ENCODE measurements around the gene SLC7A9. TPM values are rescaled to one million over a fixed set of nuclear protein-coding genes. Genes with fewer than 3 reads are reported as not detected.

SLC7A9 gene
- total RNA-seq, 4 donors from 2014 or later = 0.96 TPM; not detected in 3

DNA sequence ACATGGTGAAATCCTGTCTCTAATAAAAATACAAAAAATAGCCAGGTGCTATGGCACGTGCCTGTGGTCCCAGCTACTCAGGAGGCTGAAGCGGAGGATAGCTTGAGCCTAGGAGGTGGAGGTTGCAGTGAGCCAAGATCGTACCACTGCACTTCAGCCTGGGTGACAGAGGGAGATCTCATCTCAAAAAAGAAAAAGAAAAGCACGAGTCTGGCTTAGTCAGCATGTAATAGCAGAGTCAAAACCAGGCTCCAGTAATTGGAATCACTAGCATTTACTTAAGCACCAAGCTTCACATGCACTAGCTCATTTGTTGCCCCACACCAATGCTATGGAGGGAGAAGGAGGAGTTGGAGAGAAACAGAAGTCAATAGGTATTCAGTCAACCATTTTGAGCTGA lies 41.9 kb upstream of the SLC7A9 start:
- no peak for TF ChIP-seq POLR2AphosphoS5 (IDR thresholded peaks at IDR 0.05)
- TF ChIP-seq POLR2A (IDR thresholded peaks at IDR 0.05) = no peak
- 78 to 94% methylated on average over 1 to 2 of the region's 4 CpGs for WGBS, 2 donors (ENCODE audit: low coverage in 1 of 2)
- Histone ChIP-seq H3K4me1 (no peaks in the 10 kb centered on the region), H3K9me3 (no peaks in the 10 kb centered on the region), H3K4me3 (no peak overlapping the region), H3K27me3 (no peaks in the 10 kb centered on the region), H3K27ac (no peak overlapping the region), H3K36me3 (peaks cover 0 to 90% of the 10 kb centered on the region in 2 donors)
- ATAC-seq = no peak

- Histone ChIP-seq H3K4me1 (no peaks in the 10 kb centered on the region), H3K27me3 (no peaks in the 10 kb centered on the region), H3K9me3 (peaks cover 0 to 3% (median 0%) of the 10 kb centered on the region in 3 donors), H3K4me3 (no peak overlapping the region), H3K27ac (no peak overlapping the region), H3K36me3 (peaks cover 0 to 86% of the 10 kb centered on the region in 2 donors)
- no peak for ATAC-seq
- no peak for TF ChIP-seq POLR2A (IDR thresholded peaks at IDR 0.05)
- no peak for TF ChIP-seq EP300 (IDR thresholded peaks at IDR 0.05)
- TF ChIP-seq, protein P1, sequence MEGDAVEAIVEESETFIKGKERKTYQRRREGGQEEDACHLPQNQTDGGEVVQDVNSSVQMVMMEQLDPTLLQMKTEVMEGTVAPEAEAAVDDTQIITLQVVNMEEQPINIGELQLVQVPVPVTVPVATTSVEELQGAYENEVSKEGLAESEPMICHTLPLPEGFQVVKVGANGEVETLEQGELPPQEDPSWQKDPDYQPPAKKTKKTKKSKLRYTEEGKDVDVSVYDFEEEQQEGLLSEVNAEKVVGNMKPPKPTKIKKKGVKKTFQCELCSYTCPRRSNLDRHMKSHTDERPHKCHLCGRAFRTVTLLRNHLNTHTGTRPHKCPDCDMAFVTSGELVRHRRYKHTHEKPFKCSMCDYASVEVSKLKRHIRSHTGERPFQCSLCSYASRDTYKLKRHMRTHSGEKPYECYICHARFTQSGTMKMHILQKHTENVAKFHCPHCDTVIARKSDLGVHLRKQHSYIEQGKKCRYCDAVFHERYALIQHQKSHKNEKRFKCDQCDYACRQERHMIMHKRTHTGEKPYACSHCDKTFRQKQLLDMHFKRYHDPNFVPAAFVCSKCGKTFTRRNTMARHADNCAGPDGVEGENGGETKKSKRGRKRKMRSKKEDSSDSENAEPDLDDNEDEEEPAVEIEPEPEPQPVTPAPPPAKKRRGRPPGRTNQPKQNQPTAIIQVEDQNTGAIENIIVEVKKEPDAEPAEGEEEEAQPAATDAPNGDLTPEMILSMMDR (IDR thresholded peaks at IDR 0.05) = no peak
- no peak for TF ChIP-seq POLR2AphosphoS5 (IDR thresholded peaks at IDR 0.05)
- 86 to 100% methylated on average over 4 to 5 of the region's 5 CpGs for WGBS, 2 donors (ENCODE audit: low coverage in 1 of 2)
These were observed 41.3 kb upstream of the SLC7A9 start for GRCh38 chr19:32910874-32911273.

GRCh38 chr19:32910094-32910493 lies 40.5 kb upstream of the SLC7A9 start:
- Histone ChIP-seq H3K4me3 (no peak overlapping the region), H3K27ac (no peak overlapping the region), H3K36me3 (peaks cover 0 to 86% of the 10 kb centered on the region in 2 donors), H3K27me3 (no peaks in the 10 kb centered on the region), H3K4me1 (no peaks in the 10 kb centered on the region), H3K9me3 (peaks cover 0 to 11% (median 0%) of the 10 kb centered on the region in 3 donors)
- ATAC-seq = no peak
- no peak for TF ChIP-seq POLR2A (IDR thresholded peaks at IDR 0.05)
- TF ChIP-seq EP300 (IDR thresholded peaks at IDR 0.05) = no peak
- 89 to 90% methylated on average over 4 of the region's 5 CpGs for WGBS, 2 donors (ENCODE audit: low coverage in 1 of 2)

GRCh38 chr19:32909257-32909656 lies 39.7 kb upstream of the SLC7A9 start:
- Histone ChIP-seq H3K4me3 (no peak overlapping the region), H3K9me3 (peaks cover 0 to 13% (median 0%) of the 10 kb centered on the region in 3 donors), H3K36me3 (peaks cover 0 to 84% of the 10 kb centered on the region in 2 donors), H3K4me1 (no peaks in the 10 kb centered on the region), H3K27ac (no peak overlapping the region), H3K27me3 (no peaks in the 10 kb centered on the region)
- no peak for TF ChIP-seq EP300 (IDR thresholded peaks at IDR 0.05)
- no peak for TF ChIP-seq POLR2A (IDR thresholded peaks at IDR 0.05)
- TF ChIP-seq, protein P1 (IDR thresholded peaks at IDR 0.05) = no peak
- no peak for TF ChIP-seq POLR2AphosphoS5 (IDR thresholded peaks at IDR 0.05)
- no peak for ATAC-seq

DNA sequence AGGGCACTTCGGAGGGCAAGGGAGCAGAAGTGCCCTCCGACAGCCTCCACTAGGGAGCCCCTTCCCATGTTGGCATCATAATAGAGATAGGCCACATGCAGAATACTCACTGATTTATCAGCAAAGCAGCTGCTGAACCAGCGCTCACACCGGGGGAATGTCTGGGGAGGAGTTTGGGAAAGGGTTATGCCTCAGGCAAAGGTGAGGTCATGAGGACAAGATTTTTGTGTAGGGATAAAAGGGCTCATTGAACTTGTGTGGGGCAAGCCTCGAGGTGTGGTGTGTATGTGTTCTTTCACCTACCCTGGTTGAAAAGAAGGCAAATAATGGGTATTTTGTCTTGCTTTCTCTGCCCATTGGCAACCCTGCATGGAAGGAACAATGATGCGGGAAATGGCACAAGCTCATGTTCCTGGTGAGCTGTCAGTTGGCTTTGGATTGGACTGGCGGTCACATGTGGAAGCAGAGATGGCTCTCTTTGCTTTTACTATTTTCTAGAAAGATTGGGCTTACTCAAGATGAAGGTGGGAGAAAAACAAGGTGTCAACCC lies 39.1 kb upstream of the SLC7A9 start:
- peaks cover 0 to 13% (median 0%) of the 10 kb centered on the region in 3 donors for H3K9me3 ChIP-seq
- H3K4me1 ChIP-seq = no peaks in the 10 kb centered on the region
- no peak for ATAC-seq
- H3K27me3 ChIP-seq = no peaks in the 10 kb centered on the region
- TF ChIP-seq POLR2AphosphoS5 (IDR thresholded peaks at IDR 0.05) (no peak), EP300 (IDR thresholded peaks at IDR 0.05) (no peak), POLR2A (IDR thresholded peaks at IDR 0.05) (no peak)
- TF ChIP-seq, protein P1 (IDR thresholded peaks at IDR 0.05) = no peak
- no peak overlapping the region for H3K4me3 ChIP-seq
- WGBS, 2 donors (ENCODE audit: low coverage in 1 of 2) = 85 to 93% methylated on average over 2 to 7 of the region's 7 CpGs
- H3K36me3 ChIP-seq = peaks cover 0 to 82% of the 10 kb centered on the region in 2 donors
- H3K27ac ChIP-seq = no peak overlapping the region

DNA sequence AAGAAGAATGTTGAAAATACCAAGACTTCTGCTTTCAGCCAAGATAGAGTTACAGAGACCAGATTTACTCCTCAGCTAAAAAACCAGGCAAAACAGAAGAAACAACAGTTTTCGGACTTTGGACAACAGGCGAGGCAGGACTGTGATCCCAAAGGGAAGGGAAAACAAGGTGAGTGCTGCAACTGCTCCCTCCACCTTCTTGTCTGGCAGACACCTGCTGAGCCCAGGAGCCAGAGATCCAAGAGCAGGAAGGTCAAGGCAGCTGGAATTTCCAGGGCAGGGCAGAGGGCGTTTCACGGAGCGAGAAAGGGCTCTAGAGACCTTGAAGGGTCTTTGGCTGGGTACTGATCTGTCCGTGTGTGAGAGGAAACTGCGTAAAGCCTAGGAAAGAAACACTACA lies 32.9 kb upstream of the SLC7A9 start:
- Histone ChIP-seq H3K27ac (no peak overlapping the region), H3K4me1 (no peaks in the 10 kb centered on the region), H3K4me3 (no peak overlapping the region), H3K9me3 (peaks cover 0 to 13% (median 0%) of the 10 kb centered on the region in 3 donors), H3K36me3 (peaks cover 0 to 84% of the 10 kb centered on the region in 2 donors), H3K27me3 (no peaks in the 10 kb centered on the region)
- ATAC-seq = no peak
- TF ChIP-seq EP300 (IDR thresholded peaks at IDR 0.05) = no peak
- no peak for TF ChIP-seq POLR2AphosphoS5 (IDR thresholded peaks at IDR 0.05)
- TF ChIP-seq, protein P1 (IDR thresholded peaks at IDR 0.05) = no peak
- no peak for TF ChIP-seq POLR2A (IDR thresholded peaks at IDR 0.05)
- WGBS, 2 donors (ENCODE audit: low coverage in 1 of 2) = 82 to 100% methylated on average over 1 to 7 of the region's 7 CpGs

All from gastroesophageal sphincter (tissue), 4 donors.